ENCODE measurements around the gene CSTA.

DNA sequence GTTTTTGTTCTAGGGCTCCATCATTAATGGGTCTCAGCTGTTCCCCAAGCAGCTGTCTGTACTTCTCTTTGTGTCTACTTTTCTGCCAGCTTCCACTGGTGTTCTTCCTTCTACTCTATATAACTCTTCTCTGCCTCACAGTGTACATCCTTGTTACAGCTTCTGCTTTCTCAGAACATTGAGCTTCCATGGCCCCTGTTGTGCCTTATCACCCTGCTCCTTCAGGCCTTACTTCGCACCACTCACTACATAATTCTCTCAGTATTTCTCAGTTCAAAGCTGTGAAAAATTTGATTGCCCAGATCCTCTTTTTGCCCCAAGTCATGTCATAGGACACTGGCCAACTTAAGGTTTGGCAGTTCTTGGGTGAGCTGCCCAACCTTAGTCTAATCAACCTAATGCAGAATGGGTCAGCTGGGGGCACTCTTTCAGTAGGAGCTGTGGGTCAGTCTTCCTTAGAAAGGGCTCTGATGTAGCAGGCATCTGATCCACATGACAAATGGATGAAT is 28.9 kb downstream of the CSTA start:
- TF ChIP-seq POLR2A (IDR thresholded peaks at IDR 0.05): no peak
- no peak for TF ChIP-seq CTCF (IDR thresholded peaks at IDR 0.05)
